NCI-H2196 treated with DMSO at 0.1 percent for 48 hours (cell line): Measurements from ENCODE around the gene BTNL9.
"Not testable (repeated sequence)": the region's sequence is repeated elsewhere in the genome, so short reads cannot be mapped to it uniquely, and the experiment has no call there.

Experiments used
- DNase-seq: peaks from one replicate; lab custom pipeline; 2025; ENCODE audit not compliant: unreplicated experiment; lab: John Stamatoyannopoulos, UW

BTNL9 gene

DNA sequence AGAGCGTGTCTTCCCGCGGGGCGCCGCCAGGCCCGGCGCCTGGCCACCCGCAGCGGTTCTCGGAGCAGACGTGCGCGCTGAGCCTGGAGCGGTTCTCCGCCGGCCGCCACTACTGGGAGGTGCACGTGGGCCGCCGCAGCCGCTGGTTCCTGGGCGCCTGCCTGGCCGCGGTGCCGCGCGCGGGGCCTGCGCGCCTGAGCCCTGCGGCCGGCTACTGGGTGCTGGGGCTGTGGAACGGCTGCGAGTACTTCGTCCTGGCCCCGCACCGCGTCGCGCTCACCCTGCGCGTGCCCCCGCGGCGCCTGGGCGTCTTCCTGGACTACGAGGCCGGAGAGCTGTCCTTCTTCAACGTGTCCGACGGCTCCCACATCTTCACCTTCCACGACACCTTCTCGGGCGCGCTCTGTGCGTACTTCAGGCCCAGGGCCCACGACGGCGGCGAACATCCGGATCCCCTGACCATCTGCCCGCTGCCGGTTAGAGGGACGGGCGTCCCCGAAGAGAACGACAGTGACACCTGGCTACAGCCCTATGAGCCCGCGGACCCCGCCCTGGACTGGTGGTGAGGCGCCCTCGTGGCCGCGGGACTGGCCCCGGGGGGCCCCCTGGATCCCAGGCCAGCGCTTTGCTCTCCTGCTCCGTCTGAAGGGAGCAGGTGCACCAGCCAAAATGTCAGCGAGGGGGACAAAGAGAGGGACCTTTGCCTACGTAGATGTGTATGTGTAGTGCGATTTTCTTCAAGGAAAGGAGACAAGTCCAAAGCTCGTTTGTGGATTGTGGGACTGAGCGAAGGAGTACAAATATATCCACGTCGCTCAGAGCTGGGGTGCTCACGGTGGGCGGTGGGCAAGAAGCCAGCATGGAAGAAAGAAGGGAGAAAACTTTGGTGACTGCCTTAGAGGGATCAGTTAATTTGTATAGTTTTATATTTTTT is 19.5 kb downstream of the BTNL9 start:
- no peak for DNase-seq

DNA sequence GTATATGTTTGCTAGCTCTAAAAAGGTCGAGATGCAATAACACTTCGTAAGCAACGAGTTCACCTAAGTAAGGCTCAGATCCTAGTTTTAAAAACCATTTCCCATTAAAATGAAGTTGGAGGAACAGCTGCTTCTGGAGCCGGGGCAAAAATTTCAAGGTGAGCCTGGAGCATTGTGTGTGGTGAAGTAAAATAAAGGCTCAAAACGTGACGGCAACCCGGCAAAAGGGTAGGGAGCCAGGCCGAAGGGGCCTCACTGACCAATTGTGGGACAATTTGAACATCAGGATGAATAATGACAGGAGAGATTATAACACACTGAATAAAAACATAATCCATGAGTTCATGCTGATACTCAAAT is 20.1 kb downstream of the BTNL9 start:
- DNase-seq: no peak

DNA sequence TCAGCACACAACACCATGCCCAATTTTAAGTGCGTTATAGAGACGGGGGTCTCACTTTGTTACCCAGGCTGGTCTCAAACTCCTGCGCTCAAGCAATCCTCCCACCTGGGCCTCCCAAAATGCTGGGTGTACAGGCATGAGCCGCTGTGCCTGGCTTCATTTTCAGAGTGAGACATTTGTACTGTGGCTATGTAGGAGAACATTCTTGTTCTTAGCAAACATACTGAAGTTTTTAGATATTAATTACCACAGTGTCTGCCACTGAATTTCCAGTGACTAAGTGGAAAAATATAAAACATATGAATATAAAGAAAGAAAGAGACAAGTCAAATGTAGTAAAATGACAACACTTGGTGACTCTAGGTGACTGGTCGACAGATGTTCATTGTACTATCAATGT is 20.9 kb downstream of the BTNL9 start:
- no peak for DNase-seq

DNA sequence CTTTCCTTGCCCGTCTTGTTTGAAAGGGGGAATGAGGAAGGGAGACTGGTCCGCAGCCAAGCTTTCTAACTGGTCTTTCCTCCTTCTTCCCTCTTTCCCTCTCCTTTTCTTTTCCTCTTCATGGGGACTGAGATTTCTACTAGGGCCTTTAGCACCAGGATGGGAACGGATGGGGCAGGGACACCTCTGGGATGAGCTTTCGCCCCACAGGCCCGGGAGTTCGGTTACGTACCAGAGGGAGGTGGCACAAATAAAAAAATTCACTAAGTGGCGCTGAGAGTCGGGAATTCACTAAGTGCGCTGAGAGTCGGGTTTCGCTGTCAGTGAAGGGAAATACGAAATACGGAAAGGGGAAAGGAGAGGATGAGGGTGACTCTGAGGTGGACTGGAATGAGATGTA is 21.6 kb downstream of the BTNL9 start:
- DNase-seq: no peak

DNA sequence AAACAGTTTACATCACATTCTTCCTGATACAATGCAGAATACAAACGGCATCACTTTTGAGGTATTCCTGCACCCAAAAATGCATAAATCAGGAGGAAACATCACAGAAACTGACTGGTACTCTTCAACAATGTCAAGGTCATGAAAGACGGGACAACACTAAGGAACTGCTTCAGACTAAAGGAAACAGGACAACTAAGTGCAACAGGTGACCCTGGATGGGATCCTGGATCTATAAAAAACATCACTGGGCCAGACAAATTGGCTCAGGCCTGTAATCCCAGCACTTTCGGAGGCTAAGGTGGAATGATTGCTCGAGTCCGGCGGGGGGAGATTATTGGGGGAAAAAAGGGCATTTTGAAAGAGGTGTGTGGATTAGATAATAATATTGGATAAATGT is 22.6 kb downstream of the BTNL9 start:
- no peak for DNase-seq

DNA sequence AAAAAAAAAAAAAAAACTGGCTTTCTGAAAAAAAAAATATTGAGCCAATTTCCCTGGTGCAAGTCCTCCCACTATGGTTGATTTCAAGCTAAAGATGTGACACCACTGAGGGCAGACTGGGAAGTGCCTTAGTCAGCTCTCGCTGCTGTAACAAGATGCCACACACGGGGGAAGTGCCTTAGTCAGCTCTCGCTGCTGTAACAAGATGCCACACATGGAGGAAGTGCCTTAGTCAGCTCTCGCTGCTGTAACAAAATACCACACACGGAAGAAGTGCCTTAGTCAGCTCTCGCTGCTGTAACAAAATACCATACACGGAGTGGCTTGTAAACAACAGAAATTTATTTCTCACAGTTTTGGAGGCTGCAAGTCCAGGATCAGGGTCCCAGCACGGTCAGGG is 23.4 kb downstream of the BTNL9 start:
- no peak for DNase-seq

DNA sequence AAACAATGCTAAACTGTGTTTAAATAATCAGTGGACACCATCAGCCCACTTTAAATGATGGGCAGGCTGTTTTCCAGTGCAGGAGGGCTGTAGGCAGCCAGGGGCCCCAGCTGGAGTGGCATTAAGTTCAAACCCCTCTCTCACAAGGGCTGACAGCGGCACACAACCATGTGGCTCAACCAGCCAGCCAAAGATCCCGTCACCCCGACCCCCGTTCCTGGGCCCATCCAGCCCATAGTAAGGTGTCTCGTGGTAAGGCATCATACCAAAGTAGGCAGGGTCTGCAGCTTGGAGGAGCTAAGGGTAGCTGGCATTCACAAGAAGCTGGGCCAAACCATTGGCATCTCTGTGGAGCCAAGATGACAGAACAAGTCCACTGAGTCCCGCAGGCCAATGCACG is 24.9 kb downstream of the BTNL9 start:
- DNase-seq: no peak

DNA sequence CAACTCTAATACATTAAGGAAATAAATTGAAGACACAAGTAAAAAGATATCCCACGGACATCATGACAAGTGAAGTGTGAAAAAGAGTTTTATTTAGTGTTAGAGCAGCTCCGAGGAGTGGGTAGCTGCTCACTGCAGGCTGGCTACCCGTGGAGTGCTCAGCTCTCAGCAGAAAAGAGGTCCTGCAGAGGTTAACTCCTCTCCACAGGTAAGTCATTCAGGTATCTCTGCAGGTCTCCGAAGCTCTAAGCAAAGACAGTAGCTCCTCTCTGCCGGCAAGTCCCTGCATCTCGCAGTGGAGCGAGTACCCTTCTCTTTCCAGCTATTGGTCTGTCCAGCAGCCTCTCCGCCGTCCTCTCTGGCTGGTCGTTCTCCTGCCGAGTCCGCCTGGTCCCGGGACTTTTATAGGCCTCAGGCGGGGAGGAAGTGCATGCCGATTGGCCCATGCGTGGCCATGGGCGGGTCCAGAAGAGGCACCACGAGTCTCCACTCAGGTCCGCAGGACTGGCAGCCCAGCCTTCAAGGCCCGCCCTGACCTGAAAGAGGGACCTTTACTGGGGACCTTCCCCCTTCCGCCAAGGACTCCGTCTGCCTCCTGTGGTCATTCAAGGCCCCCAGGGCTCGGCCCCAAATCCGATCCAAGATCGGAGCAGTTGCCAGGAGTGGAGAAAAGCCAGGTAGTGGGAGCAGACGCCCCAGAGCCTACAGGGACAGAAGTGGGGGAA is 29.9 kb downstream of the BTNL9 start:
- DNase-seq: no peak

DNA sequence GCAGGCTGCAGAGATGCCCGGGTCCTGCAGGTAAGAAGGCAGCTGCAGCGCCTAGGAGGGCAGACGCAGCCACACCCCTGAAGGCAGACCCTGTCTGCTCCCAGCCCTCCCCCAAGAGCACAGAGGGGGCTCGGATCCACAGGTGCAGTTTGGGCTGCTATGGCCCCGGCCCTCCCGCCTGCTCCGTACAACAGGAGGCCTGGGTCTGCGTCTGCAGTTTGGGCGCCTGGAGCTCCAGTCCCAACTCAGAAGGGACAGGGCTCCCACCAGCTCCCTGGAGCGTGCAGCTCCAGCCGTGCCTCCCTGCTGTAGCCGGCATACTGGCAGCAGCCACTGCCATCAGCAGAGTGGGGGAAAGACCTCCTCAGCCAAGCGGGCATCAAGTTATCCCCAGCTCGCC is 30.5 kb downstream of the BTNL9 start:
- no peak for DNase-seq

DNA sequence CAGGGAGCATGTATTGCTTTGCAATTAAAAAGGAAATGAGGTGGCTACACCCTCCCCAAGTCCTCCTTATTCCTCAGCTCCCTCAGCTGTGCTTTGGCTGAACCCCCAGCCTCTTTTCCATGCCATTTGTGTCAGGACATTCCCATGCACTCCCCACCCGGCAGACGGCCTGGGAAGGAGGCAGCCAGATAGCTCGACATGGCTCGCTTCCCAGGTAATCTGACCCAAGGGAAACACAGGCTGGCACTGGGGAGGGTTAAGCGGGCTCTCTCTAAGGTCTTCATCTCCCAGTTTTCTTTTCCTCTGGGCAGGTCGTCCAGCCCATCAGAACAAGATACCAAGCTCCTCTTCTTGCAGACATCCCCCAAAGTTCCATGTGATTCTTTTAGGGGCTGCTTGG is 31.2 kb downstream of the BTNL9 start:
- DNase-seq: no peak

DNA sequence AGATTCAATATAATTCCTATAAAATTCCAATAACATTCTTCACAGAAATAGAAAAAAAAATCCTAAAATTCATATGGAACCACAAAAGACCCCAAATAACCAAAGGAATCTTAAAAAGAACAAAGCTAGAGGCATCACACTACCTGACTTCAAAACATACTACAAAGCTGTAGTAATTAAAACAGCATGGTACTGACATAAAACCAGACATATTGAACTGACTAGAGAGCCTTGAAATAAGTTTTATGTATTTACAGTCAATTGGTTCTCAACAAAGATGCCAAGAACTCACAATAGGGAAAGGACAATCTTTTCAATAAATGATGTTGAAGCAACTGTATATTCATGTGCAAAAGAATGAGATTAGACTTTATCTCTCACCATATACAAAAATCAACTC is 36.9 kb downstream of the BTNL9 start:
- no peak for DNase-seq

DNA sequence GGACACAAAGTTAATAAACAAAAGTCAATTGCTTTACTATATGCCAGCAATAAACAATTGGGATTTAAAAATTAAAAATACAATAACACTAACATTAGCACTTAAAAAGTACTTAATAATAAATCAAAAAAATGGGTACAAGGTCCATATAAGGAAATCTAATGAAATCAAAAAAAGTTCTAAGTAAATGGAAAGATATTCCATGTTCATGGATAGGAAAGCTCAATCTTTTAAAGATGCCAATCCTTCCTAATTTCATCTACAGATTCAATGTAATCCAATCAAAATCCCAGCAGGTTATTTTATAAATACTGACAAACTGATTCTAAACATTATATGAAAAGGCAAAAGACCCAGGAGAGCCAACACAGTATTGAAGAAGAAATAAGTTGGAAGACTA is 41.9 kb downstream of the BTNL9 start:
- DNase-seq: no peak

DNA sequence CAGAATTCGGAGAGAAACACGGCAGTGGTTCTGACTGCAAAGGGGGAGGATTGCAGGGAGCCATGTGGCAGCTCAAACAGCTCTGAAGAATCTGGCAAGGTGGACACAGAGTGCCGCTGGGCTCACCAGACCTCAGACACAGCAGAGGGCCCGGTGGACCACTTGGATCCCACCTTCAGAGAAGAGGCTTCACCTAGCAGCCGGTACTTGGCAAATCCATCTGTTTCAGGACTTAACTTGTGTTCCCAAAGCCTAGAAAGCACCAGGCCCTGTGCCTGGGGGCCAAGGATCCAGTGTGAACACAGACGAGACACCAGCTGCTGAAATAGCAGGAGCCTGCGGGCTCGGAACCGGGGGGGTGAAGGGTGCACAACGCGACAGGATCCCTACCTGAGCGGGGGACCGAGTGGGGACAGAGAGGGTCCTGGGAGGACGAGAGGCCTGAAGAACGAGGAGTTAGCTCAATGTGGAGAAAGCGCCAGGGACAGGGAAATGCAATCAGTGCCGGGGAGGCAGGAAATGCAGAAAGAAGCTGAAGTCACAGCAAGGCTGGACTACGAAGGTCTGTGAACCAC is 44.6 kb downstream of the BTNL9 start:
- DNase-seq: no peak

DNA sequence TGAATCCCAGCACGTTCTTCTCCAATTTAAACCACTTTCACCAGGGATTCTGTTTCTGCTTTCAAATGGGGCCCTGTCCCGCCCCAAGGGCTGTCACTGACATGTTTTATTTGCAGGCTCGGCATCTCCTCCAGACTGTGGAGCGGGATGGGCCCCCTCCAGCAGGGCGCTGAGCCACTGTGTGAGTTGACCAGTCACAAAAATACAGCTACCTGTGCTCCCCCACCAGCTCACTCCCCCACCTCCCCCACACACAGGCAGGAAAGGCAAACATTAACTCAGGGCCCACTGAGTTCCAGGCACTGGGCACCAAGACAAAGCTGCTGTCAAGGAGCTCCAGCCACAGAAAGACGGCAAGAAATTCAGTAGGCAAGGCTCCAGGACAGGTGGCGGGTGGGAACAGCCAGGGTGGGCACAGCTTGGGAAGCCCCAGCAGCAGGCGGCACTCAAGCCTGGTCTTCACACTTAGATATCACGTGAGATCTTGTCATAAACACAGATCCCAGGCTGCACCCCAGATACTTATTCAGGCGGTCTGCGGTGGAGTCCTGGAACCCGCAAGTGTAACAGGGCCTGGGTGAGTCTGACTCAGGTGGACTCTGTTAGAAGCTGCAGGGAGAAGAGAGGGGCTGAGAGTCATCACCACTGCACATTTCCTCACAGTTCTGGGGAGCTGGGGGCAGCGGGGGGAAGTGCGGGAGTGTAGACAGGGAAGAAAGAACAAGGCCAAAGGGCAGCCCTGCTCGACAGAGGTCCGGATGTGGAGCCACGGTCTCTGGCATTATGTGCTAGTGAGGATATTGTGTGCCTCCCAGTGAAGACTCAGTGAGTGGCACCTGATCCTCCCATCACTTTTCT is 46.2 kb downstream of the BTNL9 start:
- no peak for DNase-seq

DNA sequence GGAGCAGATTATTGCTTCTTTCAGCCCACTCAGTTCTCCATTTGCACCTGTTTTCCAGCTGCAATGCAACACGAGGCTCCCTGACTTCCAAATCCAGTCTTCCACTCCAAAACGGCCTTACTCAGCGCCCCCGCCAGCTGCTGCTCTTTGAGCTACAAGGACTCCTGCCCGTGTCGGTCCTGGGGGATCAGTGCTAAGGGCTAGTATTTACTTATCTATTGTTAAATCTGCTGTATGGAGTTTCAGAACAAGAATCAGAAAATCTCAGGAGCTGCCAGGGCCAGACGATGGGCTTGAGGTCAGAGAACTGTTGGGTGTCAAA is 46.8 kb downstream of the BTNL9 start:
- DNase-seq: no peak

DNA sequence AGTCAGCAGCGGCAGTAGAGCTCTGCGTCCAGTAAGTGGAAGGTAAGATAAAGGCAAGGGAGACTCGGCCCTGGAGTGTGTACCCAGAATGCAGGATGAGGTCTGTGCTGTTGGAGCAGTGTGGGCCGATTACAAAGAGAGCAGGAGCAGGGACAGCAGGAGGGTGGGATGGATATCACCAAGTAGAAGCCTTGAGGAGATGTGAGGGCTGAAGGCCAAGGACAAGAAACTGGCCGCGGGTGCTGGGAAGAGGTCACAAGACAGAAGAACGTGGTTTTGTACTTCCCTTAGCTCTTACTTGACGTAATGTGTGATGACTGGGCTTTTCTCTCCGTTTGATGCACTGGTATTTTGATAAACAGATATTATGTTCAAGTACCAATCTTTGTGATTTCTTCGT is 47.2 kb downstream of the BTNL9 start:
- no peak for DNase-seq

DNA sequence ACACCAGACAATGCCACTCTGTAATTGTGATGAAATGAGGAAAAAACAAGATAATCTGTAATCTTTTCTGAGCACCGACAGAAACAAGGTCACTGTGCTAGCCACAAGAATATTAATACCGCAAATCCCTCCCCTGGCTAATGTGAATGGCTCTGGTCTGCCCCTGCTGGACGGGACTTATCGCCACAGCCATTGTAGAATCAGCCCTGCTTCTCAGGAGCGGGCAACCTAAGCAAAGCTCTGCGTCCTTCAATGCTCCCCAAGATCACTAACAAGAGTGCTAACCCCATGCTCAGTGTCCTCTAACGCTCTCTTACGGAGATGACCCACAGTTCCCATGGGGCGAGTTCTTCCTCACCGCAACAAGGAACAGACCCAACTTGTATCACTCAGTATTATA is 48.2 kb downstream of the BTNL9 start:
- no peak for DNase-seq

DNA sequence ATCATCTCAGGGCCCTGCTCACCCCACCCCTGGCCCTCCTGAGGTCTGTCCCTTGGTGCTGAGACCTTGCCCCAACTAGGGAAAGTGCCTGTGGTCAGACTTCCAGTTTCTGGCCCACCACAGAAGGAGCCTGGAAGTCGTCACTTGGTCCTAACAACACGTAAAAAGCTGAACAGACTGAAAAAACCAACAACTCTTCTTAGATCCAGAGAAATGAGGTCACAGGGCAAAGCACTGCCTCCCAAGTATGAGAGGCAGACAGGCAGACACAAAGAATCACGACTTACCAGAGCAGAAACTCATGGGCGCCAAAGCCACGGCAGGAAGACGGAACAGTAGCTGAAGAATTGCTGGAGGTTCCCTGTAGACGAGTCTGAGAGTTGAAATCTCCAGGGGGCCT is 52.4 kb downstream of the BTNL9 start:
- no peak for DNase-seq

DNA sequence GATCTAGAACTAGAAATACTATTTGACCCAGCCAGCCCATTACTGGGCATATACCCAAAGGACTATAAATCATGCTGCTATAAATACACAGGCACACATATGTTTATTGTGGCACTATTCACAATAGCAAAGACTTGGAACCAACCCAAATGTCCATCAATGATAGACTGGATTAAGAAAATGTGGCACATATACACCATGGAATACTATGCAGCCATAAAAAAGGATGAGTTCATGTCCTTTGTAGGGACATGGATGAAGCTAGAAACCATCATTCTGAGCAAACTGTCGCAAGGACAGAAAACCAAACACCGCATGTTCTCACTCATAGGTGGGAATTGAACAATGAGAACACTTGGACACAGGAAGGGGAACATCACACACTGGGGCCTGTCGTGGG is 55.1 kb downstream of the BTNL9 start:
- not testable (repeated sequence) for DNase-seq

DNA sequence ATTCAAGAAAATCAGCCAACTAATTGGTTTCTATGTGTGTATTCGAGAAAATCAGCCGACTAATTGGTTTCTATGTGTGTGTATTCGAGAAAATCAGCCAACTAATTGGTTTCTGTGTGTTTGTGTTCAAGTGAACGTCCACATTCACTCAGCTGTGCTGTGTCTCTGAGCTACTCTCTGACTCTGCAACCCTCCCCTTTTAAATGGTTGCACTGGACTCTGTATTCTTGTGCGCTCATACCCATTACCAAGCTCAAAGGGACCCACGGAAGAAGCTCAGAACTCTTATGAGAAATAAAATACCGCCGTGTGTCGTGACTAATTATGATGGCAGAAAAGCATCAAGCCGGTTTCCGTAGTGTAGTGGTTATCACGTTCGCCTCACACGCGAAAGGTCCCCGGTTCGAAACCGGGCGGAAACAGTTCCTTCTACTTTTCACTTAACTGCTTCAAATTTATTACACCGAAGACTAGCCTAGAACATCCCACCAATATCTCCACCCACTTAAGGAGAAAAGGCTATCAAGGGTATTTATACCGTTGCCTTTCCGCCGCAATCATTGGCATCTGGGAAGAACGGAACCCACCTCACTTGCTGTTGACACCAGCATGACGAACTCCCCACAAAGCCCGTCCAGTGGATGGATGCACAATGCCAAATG is 56.8 kb downstream of the BTNL9 start:
- DNase-seq: not testable (repeated sequence)

DNA sequence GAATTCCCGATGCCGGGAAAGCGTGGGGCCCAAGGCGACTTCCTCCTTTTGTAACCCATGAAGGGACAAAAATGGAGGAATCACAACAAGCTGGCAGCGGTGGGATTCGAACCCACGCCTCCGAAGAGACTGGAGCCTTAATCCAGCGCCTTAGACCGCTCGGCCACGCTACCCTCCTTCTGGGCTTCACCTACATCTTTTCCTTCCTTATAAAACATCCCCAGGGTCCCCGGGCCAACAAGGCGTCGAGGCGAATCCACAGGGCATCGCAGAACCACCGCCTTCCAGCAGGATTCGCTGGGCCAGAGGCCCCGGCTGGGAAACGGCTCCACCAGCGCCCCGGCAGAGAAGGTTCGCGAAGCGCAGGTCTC is 57.3 kb downstream of the BTNL9 start:
- DNase-seq: not testable (repeated sequence)
